D721Med (cell line): Measurements from ENCODE around the gene ZDHHC13.

Experiments used
- DNase-seq: peaks from one replicate; pipeline ENCODE4 v3.0.0; 2011; ENCODE audit warnings: low spot score; ENCODE audit not compliant: insufficient read length
- FAIRE-seq: peaks from 2 replicates; lab custom pipeline; 2011; peaks lifted over from hg19 to GRCh38; lab: Jason Lieb, UNC
- CTCF ChIP-seq: IDR thresholded peaks from 2 replicates; pipeline ENCODE4 v1.5.1; 2012; ENCODE audit warnings: mild to moderate bottlenecking, control low read depth; ENCODE audit not compliant: insufficient read depth; ENCODE audit errors: missing control alignments

The ZDHHC13 gene

GRCh38 chr11:19156892-19157291 lies 39.9 kb downstream of the ZDHHC13 start:
- no peak for DNase-seq
- FAIRE-seq, result no peak
- TF ChIP-seq CTCF, result no peak

GRCh38 chr11:19160847-19161246 lies 43.9 kb downstream of the ZDHHC13 start:
- no peak for DNase-seq
- TF ChIP-seq CTCF, result no peak
- no peak for FAIRE-seq

- DNase-seq (no peak), FAIRE-seq (no peak)
- no peak for TF ChIP-seq CTCF
Measured at GRCh38 chr11:19161651-19162050, 44.7 kb downstream of the ZDHHC13 start.

- DNase-seq, result no peak
- no peak for TF ChIP-seq CTCF
Measured at GRCh38 chr11:19162951-19163505, 46.1 kb downstream of the ZDHHC13 start.

GRCh38 chr11:19163617-19164016 lies 46.6 kb downstream of the ZDHHC13 start:
- DNase-seq (no peak), FAIRE-seq (no peak)
- no peak for TF ChIP-seq CTCF

More at GRCh38 chr11:19162951-19163505, 46.1 kb downstream of the ZDHHC13 start:
- FAIRE-seq, result no peak

- FAIRE-seq (no peak), DNase-seq (no peak)
- no peak for TF ChIP-seq CTCF
Measured at GRCh38 chr11:19164230-19164855, 47.4 kb downstream of the ZDHHC13 start.

- TF ChIP-seq CTCF, result no peak
- DNase-seq (no peak), FAIRE-seq (no peak)
Measured at GRCh38 chr11:19164881-19165280, 47.9 kb downstream of the ZDHHC13 start.
